Heart left ventricle (tissue), 13 donors: ENCODE results near the gene MDC1.
"Not testable (repeated sequence)": the region's sequence is repeated elsewhere in the genome, so short reads cannot be mapped to it uniquely, and the experiment has no call there.

Source experiments
- POLR2A ChIP-seq, 2 donors: fragments of 450-650 bp; IDR thresholded peaks; one replicate each; pipeline ENCODE4 v1.6.1; 2017; ENCODE audit warnings: antibody characterized with exemption in 2 of 2, mild to moderate bottlenecking in 2 of 2, moderate library complexity in 2 of 2
- TF ChIP-seq, protein P1 (sequence below), 12 donors: fragments of 200-600 bp; sonication (generic) in 4 of 12; IDR thresholded peaks; one replicate each; pipeline versions ENCODE4 v1.5.0 to v1.8.0; 2018 to 2022; ENCODE audit warnings: antibody characterized with exemption in 12 of 12, mild to moderate bottlenecking in 5 of 12
- donor health status: ischemic (EF 13 %, LVEDD 7.1; RV severe dilation, severe dysfunction).
- donor health status: DM: no; HTN: yes; CAD: no.
- donor health status: DM: no; HTN: no; CAD: no.
- donor health status: ischemic (EF 25% LVEDD 6.9; RV normal size, moderate dysfunction).
- donor health status: ischemic (EF 25% LVEDD 5.7; RV mildly dilated, moderate dysfunction).
- donor health status: ischemic (EF 35%, LVEDD 5.7; RV mildly dilated, moderate dysfunction).
- donor health status: nonischemic (EF 11% LVEDD 7.7; RV severe dilation, severe dysfunction).
- donor health status: DM: yes; HTN: yes; CAD: no.
- donor health status: PGD.
- donor health status: ischemic (EF 29% LVEDD 5.4; RV normal size, mild dysfunction).
- donor health status: nonischemic (EF 23%, LVEDD 6.1; RV moderate dilation, normal function).

DNA sequence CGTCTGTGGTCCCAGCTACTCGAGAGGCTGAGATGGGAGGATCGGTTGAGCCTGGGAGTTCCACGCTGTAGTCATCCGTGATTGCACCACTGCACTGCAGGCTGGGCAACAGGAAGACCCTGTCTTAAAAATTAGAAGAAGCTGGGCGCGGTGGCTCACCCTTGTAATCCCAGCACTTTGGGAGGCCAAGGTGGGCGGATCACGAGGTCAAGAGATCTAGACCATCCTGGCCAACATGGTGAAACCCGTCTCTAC, 4.9 kb upstream of the MDC1 start:
- TF ChIP-seq, protein P1, sequence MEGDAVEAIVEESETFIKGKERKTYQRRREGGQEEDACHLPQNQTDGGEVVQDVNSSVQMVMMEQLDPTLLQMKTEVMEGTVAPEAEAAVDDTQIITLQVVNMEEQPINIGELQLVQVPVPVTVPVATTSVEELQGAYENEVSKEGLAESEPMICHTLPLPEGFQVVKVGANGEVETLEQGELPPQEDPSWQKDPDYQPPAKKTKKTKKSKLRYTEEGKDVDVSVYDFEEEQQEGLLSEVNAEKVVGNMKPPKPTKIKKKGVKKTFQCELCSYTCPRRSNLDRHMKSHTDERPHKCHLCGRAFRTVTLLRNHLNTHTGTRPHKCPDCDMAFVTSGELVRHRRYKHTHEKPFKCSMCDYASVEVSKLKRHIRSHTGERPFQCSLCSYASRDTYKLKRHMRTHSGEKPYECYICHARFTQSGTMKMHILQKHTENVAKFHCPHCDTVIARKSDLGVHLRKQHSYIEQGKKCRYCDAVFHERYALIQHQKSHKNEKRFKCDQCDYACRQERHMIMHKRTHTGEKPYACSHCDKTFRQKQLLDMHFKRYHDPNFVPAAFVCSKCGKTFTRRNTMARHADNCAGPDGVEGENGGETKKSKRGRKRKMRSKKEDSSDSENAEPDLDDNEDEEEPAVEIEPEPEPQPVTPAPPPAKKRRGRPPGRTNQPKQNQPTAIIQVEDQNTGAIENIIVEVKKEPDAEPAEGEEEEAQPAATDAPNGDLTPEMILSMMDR (IDR thresholded peaks at IDR 0.05), result not testable (repeated sequence)
- not testable (repeated sequence) for TF ChIP-seq POLR2A (IDR thresholded peaks at IDR 0.05)
